IgD-negative memory B cell (primary cell): Measurements from ENCODE around the gene ERFL. TPM values are rescaled to one million over a fixed set of nuclear protein-coding genes. Genes with fewer than 3 reads are reported as not detected.

Experiments used
- H3K27ac Mint-ChIP-seq, 3 donors: one replicate each; pipeline ENCODE4 v1.8.0; 2020 to 2022; ENCODE audit warnings: mild to moderate bottlenecking in 3 of 3, mixed read lengths in 3 of 3, moderate library complexity in 1 of 3
- H3K27me3 Mint-ChIP-seq: one replicate; pipeline ENCODE4 v1.8.0; 2021; ENCODE audit warnings: mixed read lengths
- H3K36me3 Mint-ChIP-seq: one replicate; pipeline ENCODE4 v1.8.0; 2020; ENCODE audit warnings: mild to moderate bottlenecking, mixed read lengths
- H3K4me1 Mint-ChIP-seq, 3 donors: one replicate each; pipeline ENCODE4 v1.8.0; 2020 to 2022; ENCODE audit warnings: mixed read lengths in 3 of 3, mild to moderate bottlenecking in 1 of 3
- H3K4me3 Mint-ChIP-seq, 4 donors: one replicate each; pipeline ENCODE4 v1.8.0; 2020 to 2022; ENCODE audit warnings: mild to moderate bottlenecking in 4 of 4, mixed read lengths in 4 of 4, moderate library complexity in 3 of 4
- H3K9me3 Mint-ChIP-seq, 3 donors: one replicate each; pipeline ENCODE4 v1.8.0; 2020 to 2021; ENCODE audit warnings: mixed read lengths in 3 of 3, mild to moderate bottlenecking in 1 of 3
- polyA plus RNA-seq: library from polyadenylated mRNA; unstranded; fragments of 300-500 nt; fragmentation: Illumina TruSeq; gene quantifications from one replicate; pipeline ENCODE4 v1.2.3, GENCODE V29; 2021

Gene ERFL
- polyA plus RNA-seq, 1 donor from 2014 or later = not detected

DNA sequence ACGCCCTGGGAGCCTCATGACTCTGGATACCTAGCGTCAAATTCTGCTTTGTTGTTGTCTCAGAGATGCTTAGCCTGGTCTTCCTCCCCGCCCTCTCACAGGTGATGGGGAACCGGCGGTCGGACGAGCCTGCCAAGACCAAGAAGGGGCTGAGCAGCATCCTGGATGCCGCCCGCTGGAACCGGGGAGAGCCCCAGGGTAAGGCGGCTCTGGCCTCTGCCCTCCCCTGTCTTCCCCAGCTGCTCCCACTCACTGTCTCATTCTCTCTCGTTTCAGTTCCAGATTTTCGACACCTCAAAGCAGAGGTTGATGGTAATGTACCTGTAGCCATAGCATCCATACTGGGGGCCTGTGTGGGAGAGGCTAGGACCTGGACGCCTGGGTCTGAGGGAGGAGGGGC is 33.9 kb downstream of the ERFL start:
- peaks cover 4% of the 10 kb centered on the region for H3K36me3 Mint-ChIP-seq

DNA sequence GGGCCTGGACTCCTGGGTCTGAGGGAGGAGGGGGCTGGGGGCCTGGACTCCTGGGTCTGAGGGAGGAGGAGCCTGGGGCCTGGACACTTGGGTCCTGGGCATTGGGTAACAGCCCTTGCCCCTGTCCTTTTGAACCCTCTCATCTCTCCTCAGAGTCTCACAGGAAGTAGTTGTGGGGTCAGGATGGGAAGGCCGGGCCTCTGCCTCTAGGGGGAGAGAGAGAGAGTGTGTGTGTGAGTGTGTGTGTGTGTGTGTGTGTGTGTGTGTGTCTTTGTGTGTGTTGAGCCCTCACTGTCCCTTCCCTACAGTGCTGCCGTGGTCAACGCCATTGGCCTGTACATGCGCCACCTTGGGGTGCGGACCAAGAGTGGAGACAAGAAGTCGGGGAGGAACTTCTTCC is 34.4 kb downstream of the ERFL start:
- H3K9me3 Mint-ChIP-seq = no peaks in the 10 kb centered on the region
- H3K27ac Mint-ChIP-seq = peak overlapping the region in 1 of 3 donors; percentile 16
- no peaks in the 10 kb centered on the region for H3K27me3 Mint-ChIP-seq
- H3K36me3 Mint-ChIP-seq = peaks cover 4% of the 10 kb centered on the region
- H3K4me3 Mint-ChIP-seq = no peak overlapping the region
- H3K4me1 Mint-ChIP-seq = peaks cover 8 to 11% (median 8%) of the 10 kb centered on the region in 3 donors

More for the DNA sequence above, 33.9 kb downstream of the ERFL start:
- H3K27ac Mint-ChIP-seq = peak overlapping the region in 1 of 3 donors; percentile 16
- H3K27me3 Mint-ChIP-seq = no peaks in the 10 kb centered on the region
- no peak overlapping the region for H3K4me3 Mint-ChIP-seq
- H3K4me1 Mint-ChIP-seq = peaks cover 7 to 13% (median 8%) of the 10 kb centered on the region in 3 donors
- H3K9me3 Mint-ChIP-seq = no peaks in the 10 kb centered on the region

GRCh38 chr19:41892173-41892902 is 35.9 kb downstream of the ERFL start:
- Mint-ChIP-seq H3K4me1 (peaks cover 12 to 21% (median 12%) of the 10 kb centered on the region in 3 donors), H3K4me3 (peak overlapping the region in 1 of 4 donors; percentile 3), H3K27me3 (no peaks in the 10 kb centered on the region), H3K27ac (no peak overlapping the region), H3K36me3 (peaks cover 4% of the 10 kb centered on the region), H3K9me3 (no peaks in the 10 kb centered on the region)

- Mint-ChIP-seq H3K4me1 (peaks cover 17 to 35% (median 26%) of the 10 kb centered on the region in 3 donors), H3K27me3 (no peaks in the 10 kb centered on the region), H3K36me3 (peaks cover 5% of the 10 kb centered on the region), H3K4me3 (no peak overlapping the region), H3K27ac (peak overlapping the region in 1 of 3 donors; percentile 53), H3K9me3 (no peaks in the 10 kb centered on the region)
These were observed 37.3 kb downstream of the ERFL start for GRCh38 chr19:41890936-41891335.

DNA sequence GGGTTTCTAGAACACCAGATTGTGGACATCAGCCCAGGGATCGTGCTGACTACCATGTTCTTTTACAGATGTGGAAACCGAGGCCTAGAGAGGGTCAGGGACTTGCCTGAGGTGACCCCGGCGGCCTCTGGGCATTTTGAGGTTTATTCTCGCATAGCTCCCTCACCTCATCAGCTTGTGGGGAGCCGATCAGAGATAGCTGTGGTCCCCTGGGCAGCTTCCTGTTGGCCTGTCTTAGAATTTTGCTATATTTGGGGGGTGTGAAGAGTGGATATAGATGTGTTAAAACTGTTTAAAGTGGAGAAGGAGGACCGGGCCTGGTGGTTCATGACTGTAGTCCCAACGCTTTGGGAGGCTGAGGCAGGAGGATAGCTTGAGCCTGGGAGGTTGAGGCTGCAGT is 38.4 kb downstream of the ERFL start:
- H3K9me3 Mint-ChIP-seq = no peaks in the 10 kb centered on the region
- no peaks in the 10 kb centered on the region for H3K27me3 Mint-ChIP-seq
- H3K4me3 Mint-ChIP-seq = peak overlapping the region in 2 of 4 donors; percentile 20 to 47
- peak overlapping the region in 2 of 3 donors; percentile 67 to 84 for H3K27ac Mint-ChIP-seq
- peaks cover 5% of the 10 kb centered on the region for H3K36me3 Mint-ChIP-seq
- peaks cover 17 to 37% (median 29%) of the 10 kb centered on the region in 3 donors for H3K4me1 Mint-ChIP-seq

- H3K36me3 Mint-ChIP-seq = peaks cover 5% of the 10 kb centered on the region
- H3K27me3 Mint-ChIP-seq = no peaks in the 10 kb centered on the region
- H3K4me3 Mint-ChIP-seq = peak overlapping the region in 2 of 4 donors; percentile 44 to 67
- peak overlapping the region in 2 of 3 donors; percentile 16 to 84 for H3K27ac Mint-ChIP-seq
- H3K4me1 Mint-ChIP-seq = peaks cover 22 to 39% (median 29%) of the 10 kb centered on the region in 3 donors
- no peaks in the 10 kb centered on the region for H3K9me3 Mint-ChIP-seq
These were observed 39.3 kb downstream of the ERFL start for GRCh38 chr19:41888926-41889325.

DNA sequence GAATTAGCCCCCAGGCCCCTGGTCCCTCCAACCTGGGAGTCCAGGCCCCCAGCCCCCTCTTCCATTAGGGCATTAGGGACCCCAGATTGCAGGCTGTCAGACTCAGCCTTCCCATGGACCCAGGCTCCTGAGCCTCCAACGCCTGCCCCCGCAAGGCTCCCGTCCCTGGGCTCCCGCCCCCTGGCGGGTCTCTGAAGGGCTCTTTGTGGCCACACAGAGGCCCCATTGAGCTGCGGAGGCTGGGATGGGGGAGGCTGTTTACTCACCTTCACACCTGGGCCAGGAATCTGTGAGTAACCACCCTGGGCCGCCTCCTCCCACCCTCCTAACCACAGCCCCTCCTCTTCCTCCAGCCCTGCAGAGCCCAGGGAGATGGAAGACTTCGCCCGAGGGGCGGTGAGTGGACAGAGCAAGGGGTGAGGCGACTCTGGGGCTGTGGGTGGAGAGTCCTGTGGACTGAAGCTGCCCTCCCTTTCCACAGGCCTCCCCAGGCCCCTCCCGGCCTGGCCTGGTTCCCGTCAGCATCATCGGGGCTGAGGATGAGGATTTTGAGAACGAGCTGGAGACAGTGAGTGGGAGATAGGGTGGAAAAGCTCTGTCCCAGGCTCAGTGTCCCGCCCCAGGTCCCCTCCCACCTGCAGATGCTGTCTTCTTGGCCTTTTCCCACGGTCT is 40.4 kb downstream of the ERFL start:
- Mint-ChIP-seq H3K36me3 (peaks cover 4% of the 10 kb centered on the region), H3K4me3 (peak overlapping the region; percentile 85 to 98 (median 94)), H3K27ac (peak overlapping the region; percentile 95 to 99 (median 95)), H3K27me3 (no peaks in the 10 kb centered on the region), H3K9me3 (no peaks in the 10 kb centered on the region), H3K4me1 (peaks cover 27 to 41% (median 29%) of the 10 kb centered on the region in 3 donors)

- Mint-ChIP-seq H3K9me3 (no peaks in the 10 kb centered on the region), H3K36me3 (peaks cover 7% of the 10 kb centered on the region), H3K4me1 (peaks cover 31 to 44% (median 35%) of the 10 kb centered on the region in 3 donors), H3K27ac (peak overlapping the region; percentile 95 to 99 (median 95)), H3K27me3 (no peaks in the 10 kb centered on the region), H3K4me3 (peak overlapping the region; percentile 85 to 98 (median 94))
These were observed 41.2 kb downstream of the ERFL start for GRCh38 chr19:41886761-41887710.

DNA sequence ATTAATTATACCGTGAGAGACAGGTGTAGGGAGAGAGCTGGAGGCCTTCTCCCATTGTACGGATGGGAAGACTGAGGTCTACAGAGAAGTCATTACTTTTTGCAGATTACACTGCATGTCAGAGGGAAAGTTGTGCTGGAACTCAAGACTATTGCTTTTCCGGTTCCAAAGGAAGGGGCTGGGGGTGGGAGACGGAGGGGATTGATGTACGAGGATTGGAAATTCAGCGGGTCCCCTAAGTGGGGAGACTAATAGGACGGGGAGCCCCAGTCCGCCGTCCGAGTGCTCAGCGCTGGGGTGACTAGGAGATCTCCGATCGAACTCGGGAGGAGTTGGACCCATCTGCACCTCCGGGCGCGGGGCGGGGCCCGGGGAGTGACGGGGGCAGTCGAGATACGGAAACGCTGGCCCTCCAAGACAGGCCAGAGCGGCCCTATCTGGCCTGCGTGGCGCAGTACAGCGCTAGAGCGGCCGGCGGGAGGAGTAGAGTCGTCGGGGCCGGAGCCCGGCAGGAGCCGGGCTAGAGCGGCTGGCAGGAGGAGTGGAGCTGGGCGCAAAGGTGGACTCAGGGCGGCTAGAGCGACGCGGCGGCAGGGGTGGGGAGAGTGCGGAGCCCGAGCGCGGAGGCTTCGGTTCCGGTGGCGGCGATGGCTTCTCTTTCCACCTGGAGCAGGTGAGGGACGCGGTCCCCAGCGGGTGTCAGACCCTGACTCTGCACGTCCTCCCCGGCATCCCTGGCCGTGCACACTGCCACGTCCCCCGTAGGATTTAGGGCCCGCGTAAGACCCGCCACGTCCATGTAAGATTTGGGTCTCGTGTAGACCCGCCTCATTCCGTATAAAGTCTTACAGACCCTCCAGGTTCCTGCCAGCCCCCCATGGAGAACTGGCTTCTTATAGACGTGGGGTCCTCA is 44.2 kb downstream of the ERFL start:
- H3K9me3 Mint-ChIP-seq = no peaks in the 10 kb centered on the region
- H3K27me3 Mint-ChIP-seq = no peaks in the 10 kb centered on the region
- peaks cover 33 to 51% (median 42%) of the 10 kb centered on the region in 3 donors for H3K4me1 Mint-ChIP-seq
- H3K36me3 Mint-ChIP-seq = peaks cover 5% of the 10 kb centered on the region
- peak overlapping the region; percentile 92 to 99 (median 96) for H3K27ac Mint-ChIP-seq
- H3K4me3 Mint-ChIP-seq = peak overlapping the region; percentile 88 to 99 (median 98)

DNA sequence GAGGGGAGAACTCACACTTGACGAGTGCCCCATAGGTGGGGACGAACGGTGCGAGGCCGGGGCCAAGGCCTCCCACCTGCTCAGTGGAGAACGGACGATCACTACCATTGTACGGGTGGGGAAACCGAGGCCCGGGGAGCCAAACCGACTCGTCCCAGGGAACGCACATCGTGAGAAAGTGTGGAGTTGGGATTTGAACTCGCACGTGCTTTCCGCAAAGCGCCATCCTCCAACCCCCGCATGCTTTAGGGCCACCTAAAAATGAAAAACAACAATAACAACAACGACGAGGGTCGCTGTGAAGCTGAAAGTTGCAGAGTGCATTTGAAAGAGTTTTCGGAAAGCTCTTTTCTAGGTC is 44.8 kb downstream of the ERFL start:
- Mint-ChIP-seq H3K27ac (peak overlapping the region; percentile 92 to 99 (median 96)), H3K4me3 (peak overlapping the region; percentile 88 to 99 (median 98)), H3K4me1 (peaks cover 31 to 51% (median 41%) of the 10 kb centered on the region in 3 donors), H3K9me3 (no peaks in the 10 kb centered on the region), H3K36me3 (peaks cover 5% of the 10 kb centered on the region), H3K27me3 (no peaks in the 10 kb centered on the region)

GRCh38 chr19:41882568-41883462 is 45.4 kb downstream of the ERFL start, which contains the start of gene ARHGEF1:
Gene ARHGEF1 (plus strand): TSS chr19:41883184. CDS start chr19:41888083, 4,899 bp downstream.
- H3K4me1 Mint-ChIP-seq = peaks cover 26 to 45% (median 37%) of the 10 kb centered on the region in 3 donors
- no peaks in the 10 kb centered on the region for H3K9me3 Mint-ChIP-seq
- H3K4me3 Mint-ChIP-seq = peak within 1 kb of the TSS; percentile 98 to 100 (median 99)
- H3K36me3 Mint-ChIP-seq = peaks cover 5% of the 10 kb centered on the region
- H3K27ac Mint-ChIP-seq = peak within 1 kb of the TSS; percentile 97 to 99 (median 98)
- H3K27me3 Mint-ChIP-seq = no peaks in the 10 kb centered on the region

GRCh38 chr19:41880329-41880708 is 47.9 kb downstream of the ERFL start:
- Mint-ChIP-seq H3K36me3 (peaks cover 3% of the 10 kb centered on the region), H3K27ac (peak overlapping the region; percentile 78 to 99 (median 93)), H3K27me3 (no peaks in the 10 kb centered on the region), H3K4me3 (peak overlapping the region; percentile 93 to 100 (median 98)), H3K4me1 (peaks cover 29 to 38% (median 32%) of the 10 kb centered on the region in 3 donors), H3K9me3 (no peaks in the 10 kb centered on the region)
